GM10847 (cell line): ENCODE results near the gene MFSD1.

Experiments used
- POLR2A ChIP-seq: IDR thresholded peaks from 2 replicates; pipeline ENCODE4 v1.6.1; 2011; ENCODE audit not compliant: insufficient read length; ENCODE audit errors: extremely low read depth

Gene MFSD1

GRCh38 chr3:158773166-158773565 is 28.7 kb upstream of the MFSD1 start:
- TF ChIP-seq POLR2A: no peak

DNA sequence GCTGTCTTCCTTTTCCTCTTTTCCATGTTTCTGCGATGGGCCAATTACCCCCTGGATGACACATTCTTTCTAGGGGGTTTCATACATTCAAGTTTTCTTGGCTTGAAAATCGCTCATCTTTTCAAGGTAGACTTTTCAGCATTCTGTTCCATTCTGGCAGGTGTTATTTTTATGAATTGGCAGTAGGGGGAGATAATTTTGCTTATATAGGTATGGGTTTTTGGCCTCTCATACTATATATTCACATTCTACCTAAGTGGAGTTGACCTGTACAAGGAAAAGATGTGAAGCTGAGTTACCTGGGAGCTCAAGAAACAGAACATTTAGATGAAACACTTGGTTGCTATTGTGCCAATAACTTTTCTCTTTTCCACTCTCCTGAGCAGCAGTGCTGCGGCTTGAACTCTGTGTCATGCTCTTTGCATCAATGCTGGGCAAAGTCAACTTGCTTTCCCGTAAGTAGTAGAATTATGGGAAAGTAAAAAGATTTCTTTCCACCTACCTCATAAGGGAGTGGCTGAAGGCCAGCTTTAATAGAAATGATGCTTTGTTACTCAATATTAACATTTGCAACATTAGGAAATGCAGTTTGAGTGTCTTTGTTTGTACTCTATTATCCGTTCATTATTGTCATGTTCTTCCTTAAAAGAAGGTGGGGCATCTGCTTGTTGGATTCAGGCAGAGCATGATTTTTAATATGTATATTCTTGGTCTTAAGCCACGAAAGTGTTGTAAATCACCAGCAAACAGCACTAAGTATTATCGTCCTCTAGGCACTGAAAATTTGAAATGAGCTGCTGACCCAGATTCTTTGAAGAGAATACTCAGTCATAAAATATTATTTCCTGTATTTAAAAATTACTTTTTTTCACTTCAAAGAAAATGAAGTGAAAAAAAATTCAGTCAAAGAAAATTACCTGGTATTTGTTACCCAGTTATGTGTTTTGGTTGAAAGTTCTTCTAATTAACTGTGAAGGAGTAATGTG is 27.7 kb upstream of the MFSD1 start:
- TF ChIP-seq POLR2A: no peak

DNA sequence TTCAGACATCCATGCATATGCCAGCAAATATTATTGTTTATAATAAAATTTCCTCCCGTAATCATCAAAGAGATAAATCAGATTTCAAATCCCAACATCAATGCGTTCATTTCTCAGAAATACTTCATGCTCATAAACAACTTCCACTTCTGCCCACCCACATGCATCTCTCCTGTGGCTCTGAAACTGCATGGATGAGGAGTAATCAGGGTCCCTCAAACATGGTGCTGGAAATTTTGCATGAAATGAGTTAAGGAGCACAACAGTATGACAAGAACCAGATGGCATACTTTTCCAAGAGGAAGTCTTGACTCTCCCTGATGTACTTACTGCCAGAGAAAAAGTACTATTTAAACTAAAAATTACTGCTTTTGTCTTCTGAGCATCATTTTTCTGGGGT is 26.9 kb upstream of the MFSD1 start:
- no peak for TF ChIP-seq POLR2A

DNA sequence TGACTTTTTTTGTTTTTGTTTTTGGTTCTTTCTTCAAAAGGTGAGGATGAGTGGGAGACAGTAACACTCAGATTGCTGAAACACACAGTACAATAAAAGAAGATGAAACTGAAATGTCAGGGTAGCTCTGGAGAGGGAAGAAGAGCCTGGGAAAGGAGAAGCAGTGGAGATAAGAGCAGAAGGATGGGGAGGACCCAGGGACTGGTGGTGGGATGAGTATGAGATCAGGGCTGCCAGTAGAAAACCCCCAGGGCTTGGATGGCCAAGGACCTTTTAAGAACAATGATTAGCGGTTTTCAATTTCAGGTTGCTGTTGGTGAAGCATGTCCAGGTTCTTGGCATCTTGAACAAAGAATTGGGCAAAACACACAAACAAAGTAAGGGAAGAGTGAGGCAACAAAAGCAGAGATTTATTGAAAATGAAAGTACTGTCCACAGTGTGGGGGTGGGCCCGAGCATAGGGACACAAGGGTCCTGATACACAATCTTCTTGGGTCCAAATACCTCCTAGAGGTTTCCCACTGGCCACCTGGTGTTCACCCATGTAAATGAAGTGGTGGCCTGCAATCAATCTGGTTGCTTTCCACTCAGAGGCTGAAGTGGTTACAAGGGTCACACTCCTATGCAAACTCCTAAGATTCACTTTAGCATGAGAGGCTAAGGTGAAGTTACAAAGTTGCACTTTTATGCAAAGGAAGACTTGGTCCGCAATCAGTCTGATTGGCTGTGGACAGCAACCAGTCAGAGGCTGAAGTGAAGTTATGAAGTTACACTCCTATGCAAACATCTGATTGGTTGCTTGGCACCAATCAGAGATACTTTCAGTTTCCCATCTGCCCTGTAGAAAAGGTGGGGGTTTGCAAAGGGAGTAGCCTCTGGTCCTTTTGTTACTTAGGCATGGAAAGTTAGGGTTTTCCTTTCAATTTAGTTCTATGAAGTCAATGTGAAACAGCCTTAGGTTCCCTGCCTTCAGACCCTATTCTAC is 26.1 kb upstream of the MFSD1 start:
- no peak for TF ChIP-seq POLR2A

GRCh38 chr3:158776531-158776930 is 25.3 kb upstream of the MFSD1 start:
- no peak for TF ChIP-seq POLR2A

- no peak for TF ChIP-seq POLR2A
Observed at GRCh38 chr3:158777161-158777873, 24.5 kb upstream of the MFSD1 start.

GRCh38 chr3:158780766-158781165 is 21.1 kb upstream of the MFSD1 start:
- no peak for TF ChIP-seq POLR2A

DNA sequence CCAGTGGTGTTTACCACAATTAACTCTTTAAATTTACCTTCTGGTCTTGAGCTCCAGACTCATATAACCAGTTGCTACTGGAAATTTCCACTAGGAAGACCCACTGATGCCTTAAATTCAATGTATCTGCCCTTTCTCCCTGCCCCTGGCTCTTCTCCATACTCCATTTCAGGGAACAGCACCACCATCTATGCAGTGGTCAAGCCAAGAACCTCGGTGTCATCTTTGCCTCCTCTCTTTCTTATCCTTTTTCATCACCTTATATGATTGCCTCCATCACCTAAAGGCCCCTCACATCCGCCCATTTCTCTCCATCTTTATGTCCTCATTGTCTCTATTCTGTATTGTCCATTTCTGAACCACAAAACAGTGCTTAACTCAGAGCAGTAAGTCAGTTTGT is 20.7 kb upstream of the MFSD1 start:
- no peak for TF ChIP-seq POLR2A

- TF ChIP-seq POLR2A: no peak
Observed at GRCh38 chr3:158781849-158782248, 20.0 kb upstream of the MFSD1 start.

GRCh38 chr3:158782283-158782989 is 19.4 kb upstream of the MFSD1 start:
- TF ChIP-seq POLR2A: no peak

DNA sequence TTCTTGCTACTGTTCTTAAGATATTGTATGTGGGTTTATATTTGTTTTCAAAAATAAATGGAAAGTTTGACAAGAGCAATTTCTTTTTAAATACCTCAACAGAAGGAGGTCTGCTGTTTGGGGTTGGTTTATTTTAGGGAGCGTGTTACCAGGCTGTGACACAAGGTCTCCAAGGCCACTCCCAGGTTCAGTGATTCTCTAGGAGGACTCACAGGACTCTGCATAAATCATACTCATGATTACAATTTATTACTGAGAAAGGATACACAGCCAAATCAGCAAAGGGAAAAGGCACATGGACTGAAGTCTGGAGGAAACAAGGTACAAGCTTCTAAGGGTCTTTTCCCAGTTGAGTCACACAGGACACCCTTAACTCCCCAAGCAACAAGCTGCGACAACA is 18.8 kb upstream of the MFSD1 start:
- TF ChIP-seq POLR2A: no peak

GRCh38 chr3:158785972-158786371 is 15.9 kb upstream of the MFSD1 start:
- no peak for TF ChIP-seq POLR2A

DNA sequence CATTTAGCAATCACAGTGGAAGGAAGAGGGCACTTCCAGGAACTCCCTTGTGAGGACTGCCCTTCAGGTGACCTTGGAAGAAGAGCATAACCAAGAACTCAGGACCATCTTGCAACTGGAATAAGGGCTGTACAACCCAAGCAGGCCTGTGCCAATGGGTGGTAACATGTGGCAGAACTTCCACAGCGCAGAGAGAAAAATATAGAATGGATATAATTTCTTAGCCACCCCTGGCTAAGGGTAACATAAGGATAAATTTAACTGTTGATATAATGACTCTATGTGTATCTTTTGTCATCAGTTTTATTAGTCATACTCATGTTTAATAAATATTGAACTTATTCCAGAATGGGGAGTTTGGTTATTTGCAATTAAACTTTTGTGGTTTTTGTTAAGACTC is 13.4 kb upstream of the MFSD1 start:
- no peak for TF ChIP-seq POLR2A

- no peak for TF ChIP-seq POLR2A
Observed at GRCh38 chr3:158789592-158789991, 12.3 kb upstream of the MFSD1 start.
